ENCODE results near the gene SRXN1.
"Not testable (repeated sequence)": the region's sequence is repeated elsewhere in the genome, so short reads cannot be mapped to it uniquely, and the experiment has no call there.

Gene SRXN1

DNA sequence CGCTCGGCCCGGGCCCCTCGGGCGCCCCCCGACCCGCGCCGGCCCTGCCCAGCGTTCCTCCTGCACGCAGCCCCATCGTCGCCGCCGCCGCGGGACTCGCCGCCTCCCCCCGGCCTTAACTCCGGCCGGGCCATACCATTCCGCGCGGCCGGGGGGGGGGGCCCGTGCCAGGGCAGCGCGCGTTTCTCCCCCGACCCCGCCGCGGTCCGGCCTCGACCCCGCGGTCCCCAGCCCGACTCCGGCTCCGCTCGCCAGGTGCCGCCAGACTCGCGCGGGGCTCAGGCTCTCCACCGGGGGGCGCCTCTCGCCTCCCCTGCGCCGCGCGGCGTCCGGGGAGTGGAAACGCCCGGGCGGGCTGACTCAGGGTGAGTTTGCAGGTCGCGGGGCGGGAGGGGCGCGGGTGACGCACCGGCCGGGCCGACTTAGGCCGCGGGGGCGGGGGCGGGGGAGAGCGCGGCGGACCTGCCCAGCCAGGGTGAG lies at the start of gene SRXN1:
SRXN1 (minus strand) TSS at position 91 of the 480 bp plus-strand sequence; CDS start at position 76, 15 bp downstream.
- DNase-seq: peak; percentile 62

DNA sequence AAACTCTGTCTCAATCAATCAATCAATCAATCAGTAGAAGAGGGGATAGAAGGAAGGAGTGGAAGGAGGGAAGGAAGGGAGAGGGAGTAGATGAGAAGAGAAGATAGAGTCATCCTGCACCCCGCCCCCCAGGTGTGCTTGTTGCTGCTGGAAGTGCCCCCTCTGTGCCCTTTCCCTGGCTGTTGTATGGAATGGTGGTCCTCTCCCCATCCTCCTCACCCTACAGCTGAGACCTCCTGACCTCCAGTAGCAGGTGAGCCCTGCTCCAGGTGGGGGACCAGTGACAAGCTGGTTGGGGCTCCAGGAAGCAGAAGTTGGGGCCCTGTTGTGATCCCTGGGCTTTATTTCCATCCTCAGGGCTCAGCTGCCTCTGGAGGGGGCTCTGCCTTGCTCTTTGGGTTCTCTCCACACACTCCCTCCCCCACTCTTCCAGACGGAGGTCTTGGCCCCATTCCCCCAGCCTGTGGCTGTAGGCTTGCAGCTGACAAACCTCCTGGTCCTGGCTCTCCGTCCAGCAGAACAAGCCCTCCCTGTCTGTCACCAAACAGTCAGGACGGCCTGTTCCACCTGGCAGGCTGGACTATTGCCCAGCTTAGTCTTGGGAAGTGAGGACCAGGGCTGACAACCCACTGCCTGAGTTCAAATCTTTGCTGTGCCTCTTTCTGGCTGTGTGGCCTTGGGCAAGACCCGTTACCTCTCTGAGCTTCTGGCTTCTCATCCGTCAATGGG lies 48.6 kb upstream of the SRXN1 start:
- no peak for DNase-seq

DNA sequence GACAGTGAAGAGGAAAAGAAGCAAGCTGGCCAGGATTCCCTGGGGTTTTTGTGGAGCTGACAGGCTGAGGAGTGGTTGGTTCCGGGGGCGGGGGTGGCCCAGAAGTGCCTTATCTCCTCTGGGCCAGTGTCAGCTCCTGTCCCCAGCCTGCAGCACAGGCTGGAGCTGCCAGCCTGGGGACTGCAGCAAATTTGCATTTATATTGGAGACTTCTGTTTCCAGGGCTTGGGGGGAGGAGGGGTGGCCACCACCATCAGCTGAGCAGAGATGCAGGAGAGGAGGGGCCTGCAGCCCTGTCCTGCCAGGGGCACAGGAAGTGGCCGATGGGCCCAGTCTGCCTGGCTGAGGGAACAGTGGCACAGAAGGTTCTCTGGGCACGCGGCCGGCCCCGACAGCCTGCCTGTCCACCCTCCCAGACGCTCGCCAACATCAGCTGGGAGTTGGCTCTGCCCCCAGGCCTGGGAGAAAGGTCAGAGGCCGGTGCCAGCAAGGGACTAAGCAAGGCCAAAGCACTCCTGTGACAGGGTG lies 46.9 kb upstream of the SRXN1 start:
- no peak for DNase-seq

DNA sequence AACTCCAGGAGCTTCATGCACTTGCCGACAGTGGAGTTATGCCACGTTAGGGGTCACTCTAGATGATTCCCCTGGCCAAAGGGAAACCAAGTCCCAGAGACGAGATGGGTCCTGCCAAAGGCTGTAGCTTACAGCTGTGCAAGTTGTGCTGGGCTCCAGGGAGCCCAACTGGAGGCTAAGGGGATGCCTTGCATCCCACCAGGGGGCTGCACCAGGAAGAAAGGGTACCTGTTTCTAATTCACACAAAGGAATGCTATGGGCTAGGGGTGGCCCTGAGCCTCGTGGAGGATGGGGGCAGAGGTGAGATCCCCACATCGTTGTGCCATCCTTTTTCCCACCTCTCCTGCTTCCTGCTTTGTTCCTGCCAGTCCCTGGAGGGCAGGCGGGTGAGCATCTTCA lies 46.3 kb upstream of the SRXN1 start:
- DNase-seq: no peak

DNA sequence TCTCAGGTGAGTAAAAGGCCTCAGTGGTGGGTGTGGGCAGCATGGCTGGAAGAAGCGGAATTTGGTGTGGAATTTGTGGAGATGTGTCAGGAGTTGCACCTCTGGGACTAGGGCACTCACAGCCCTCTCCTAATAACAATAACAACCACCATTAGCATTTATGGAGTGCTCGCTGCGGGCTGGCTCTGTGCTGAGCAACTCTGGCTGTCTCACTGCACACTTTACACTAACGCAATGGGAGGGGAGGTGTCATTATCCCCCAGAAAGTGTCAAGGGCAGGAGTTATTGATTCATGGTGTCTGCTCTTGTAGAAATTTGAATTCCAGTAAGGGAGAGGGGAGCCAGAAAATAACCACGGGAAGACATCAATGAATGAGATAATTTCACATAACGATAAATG lies 45.3 kb upstream of the SRXN1 start:
- no peak for DNase-seq

DNA sequence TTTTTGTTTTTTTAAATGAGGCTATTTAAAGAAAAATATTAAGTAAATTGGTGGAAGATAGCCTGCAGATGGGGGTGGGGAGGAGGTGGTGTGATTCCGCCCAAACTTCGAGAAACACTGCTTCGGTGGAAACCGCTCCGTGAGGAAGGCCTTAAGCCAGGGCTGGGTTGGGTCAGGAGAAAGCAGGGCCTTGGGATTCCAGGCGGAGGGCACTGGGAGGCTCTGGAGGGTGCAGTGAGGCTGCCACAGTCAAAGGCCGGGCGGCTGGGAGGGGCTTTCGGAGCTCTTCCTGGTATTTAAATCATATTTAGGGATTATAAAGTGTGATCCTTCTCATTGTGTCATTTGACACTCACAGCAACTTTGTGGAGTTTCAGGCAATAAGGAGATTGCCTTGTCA lies 44.8 kb upstream of the SRXN1 start:
- no peak for DNase-seq

DNA sequence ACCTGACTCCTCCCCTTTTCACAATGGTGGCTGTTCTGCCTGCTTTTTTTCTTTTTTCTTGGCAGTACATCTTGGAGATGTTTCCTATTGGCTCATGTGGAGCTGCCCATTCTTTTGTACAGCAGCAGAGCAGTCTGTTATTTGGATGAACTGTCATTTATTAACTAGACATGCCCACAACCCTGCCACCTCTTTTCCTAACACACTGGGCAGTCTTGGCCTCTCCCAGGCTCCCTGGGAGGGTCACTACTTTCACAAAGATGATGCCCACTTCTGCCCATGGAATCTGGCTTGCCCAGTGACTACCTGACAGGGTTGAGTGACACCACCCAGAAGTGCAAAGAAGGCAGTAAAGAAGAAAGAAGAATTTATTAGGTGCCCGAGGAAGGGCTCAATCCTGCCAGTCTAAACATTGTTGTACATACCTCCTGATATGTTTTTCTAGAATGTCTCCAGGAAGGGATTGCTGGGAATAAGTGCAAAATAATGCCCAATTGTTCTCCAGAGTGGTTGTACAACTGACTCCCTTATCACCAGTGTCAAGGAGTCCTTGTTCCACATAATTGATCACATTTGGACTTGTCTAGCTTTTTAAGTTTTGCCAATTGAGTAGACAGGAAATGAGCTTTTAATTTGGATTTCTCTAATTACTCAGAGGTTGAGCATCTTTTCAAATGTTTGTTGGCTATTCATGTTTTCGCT lies 42.3 kb upstream of the SRXN1 start:
- DNase-seq: no peak

DNA sequence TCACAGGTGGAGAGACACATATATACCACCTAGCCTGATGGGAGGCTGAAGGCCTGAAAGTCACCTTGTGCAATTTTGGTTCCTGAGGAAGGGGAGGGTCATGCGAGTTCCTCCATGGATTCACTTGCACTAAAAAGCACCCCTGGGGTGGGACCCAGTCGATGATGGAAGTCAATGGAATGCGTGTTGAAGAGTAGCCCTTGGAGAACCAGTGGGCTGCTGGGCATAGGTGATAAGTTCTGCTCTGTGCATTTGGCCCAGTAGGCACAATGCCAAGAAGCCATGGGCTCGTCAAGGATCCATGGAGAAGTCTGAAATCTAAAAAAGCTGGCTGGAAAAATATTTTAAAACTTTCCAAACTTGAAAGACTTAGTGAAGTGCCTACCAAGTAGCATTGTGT lies 41.5 kb upstream of the SRXN1 start:
- no peak for DNase-seq

DNA sequence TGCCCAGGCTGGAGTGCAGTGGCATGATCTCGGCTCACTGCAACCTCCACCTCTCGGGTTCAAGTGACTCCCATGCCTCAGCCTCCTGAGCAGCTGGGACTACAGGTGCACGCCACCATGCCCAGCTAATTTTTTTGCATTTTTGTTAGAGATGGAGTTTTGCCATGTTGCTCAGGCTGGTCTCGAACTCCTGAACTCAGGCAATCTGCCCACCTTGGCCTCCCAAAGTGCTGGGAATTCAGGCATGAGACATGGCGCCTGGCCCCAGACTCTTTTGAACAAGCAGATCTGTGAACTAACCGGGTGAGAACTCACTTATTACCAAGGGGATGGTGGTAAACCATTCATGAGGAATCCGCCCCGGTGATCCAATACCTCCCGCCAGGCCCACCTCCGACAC lies 40.8 kb upstream of the SRXN1 start:
- not testable (repeated sequence) for DNase-seq

DNA sequence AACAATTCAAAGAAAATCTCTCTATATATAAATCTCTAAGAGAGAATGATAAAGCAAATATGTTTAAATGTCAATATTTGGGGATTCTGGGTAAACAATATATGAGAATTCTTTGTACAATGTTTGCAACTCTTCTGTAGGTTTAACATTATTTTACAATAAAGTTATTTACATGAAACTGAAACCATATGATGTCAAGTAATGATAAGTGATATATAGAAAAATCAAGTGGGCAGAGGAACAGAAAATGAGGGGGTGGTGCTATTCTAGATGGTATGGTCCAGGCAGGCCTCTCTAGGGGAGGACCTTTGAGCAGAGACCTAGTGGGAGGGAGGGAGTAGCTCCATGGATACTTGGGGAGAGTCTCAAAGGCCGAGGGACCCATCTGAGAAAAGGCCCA lies 39.0 kb upstream of the SRXN1 start:
- DNase-seq: no peak

DNA sequence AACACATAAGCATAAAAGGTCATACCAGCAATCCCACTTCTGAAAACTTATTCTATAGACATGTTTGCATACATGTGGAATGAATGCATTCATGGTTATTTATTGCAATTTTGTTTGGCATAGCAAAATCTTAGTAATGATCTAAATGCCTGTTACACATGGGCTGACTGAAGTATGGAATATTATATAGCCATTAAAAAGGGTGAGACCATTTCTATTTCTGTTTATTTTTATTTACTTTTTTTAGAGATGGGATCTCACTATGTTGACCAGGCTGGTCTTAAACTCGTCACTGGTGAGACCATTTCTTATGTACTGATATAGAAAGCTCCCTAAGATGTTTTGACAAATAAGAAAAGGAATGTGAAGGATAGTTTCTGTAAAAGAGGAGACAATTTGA lies 36.9 kb upstream of the SRXN1 start:
- no peak for DNase-seq

DNA sequence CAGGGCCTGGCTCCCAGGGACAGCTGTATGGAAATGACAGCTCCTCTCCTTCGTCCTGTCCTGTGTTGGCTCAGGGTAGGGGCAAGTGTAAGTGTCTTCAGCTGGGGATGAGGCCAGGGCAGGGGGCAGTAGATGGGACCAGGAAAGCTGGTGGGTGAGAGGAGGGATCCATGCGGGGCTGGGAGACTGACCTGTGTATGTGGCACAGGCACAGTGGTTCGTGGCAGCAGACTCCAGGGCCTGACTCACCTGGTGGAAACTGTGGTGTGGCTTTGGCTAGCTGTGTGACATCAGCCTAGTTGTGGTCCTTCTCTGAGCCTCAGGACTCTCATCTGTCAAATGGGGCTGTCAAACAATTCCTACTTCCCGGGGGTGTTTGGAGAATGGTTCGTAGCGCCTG lies 36.3 kb upstream of the SRXN1 start:
- no peak for DNase-seq

DNA sequence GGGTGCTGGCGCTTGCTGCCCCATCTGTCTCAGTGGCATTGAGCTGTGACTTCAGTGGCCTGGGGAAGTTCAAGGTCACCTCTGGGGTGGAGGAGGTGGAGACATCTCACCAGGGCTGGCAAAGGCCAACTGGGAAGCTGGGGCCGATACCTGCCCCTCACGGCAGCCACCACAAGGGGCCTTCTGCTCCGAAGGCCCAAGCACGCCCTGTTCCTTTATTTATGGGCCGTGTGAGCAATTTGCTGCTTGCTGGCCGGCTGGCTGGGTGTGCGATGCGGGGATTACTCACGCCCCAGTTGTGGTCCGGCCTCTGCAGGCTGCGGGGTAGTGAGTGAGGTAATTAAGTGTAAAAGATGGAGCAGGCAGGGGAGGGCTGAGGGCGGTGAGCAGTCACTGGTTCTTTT lies 35.8 kb upstream of the SRXN1 start:
- DNase-seq: no peak

DNA sequence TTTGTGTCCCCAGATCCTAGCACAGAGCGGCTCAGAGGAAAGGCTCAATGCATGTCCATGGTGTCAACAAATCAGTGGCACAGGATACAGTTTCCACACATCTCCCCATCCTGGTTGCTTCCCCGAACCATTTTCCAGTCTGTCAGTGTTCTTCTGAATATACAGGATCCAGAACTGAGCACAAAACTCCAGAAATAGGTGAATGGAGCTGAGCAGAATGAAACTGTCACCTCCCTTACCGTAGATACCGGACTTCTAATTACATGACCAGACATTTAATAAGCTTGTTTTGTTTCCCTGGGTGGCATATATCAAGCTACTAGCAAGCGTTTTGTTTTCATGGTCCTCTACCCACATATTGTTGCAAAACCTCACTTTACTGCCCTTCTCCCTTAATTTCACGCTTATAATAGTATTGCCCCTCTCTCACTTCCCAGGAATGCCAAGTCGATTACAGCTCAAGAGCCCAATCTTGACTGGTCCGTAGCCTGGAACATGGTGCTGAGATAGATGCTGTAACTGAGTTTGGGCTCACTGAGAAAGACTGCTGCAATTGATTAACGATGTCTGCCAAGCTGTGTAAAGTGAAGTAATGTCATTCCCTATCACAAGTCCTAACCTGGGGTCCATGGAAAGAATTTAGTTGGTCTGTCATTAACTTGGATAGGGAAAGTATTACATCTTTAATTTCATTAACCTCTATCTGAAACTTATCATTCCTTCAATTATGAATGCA lies 34.6 kb upstream of the SRXN1 start:
- no peak for DNase-seq

DNA sequence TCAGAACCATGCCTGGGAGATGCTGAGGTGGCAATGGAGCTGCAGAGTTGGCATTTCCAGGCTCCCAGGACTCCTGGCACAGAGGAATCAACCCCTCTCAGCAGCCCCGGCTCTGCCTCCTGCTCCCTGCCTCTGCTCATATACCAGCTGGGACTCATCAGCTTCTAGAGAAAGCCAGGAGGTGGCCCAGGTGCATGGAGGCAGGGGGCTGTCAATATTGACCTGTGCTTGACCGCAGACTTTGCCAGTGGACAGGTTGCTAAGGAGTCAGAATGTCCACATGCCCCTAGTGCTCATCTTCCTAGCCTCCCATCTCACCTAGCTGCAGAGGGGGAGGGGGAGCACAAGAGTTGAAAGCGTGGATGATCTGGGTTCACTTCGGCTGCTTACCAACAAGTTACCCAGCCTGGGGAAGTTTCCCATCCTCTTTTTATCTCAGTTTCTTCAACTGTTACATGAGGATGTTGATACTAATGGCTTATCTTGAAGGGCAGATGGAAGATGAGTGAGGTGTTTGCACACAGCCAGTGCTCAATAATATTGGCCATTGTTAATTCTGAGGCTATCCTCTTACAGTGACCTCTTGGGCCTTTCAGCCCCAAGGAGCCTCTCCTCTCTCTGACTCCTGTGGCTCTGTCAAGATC lies 31.8 kb upstream of the SRXN1 start:
- no peak for DNase-seq

DNA sequence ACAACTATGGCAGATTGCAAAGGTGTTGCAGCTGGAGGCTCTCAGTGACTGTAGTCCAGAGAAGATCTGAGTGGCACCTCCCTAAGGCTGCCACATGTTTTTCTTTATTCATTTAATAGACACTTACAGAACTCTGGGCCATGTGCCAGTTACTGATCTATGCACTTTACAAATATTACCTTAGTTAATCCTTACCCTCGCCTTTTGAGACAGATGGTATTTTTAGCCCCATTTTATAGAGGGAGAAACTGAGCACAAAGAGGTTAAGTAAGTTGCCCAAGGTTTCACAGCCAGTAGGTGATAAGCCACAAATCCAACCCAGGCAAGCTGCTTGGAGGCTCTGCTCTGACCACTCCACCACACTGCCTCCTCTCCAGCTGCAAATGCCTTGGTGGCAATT lies 29.1 kb upstream of the SRXN1 start:
- no peak for DNase-seq

DNA sequence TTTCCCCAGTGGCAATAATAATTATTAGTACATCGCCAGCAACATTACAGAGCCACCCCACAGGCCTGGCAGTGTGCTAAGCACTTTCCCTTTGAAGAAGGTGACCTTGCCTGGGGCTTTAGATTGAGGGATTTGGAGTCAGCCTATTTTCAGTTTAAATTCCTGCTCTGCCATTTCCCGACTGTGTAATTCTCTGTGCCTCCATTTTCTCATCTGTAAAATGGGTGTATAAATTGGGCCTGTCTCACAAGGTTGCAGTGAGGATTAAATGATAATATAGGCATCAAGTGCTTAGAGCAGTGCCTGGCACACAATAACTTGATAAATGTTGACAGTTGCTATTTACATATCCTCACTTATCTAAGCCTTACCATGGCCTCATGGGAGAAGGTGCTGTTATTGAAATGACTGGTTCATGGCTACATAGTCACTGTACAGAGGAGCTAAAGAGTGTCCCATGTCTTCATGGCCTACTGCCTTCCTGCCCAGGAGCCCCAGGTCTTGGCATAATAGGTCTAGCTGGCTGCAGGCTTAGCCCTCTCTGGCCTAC lies 27.7 kb upstream of the SRXN1 start:
- DNase-seq: no peak

DNA sequence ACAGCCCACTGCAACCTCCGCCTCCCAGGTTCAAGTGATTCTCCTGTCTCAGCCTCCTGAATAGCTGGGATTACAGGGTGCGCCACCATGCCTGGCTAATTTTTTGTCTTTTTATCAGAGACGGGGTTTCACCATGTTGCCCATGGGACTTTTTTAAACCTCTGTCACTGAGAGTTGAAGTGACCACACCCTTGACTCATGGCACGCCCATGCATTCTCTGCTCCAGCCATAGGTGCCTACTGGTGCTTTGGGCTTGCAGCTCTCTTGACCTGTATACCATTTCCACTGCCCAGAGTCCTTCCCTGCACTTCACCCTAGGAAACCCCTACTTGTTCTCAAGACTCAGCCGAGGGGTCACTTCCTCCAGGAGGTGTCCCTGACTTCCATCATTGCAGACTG lies 25.0 kb upstream of the SRXN1 start:
- no peak for DNase-seq

DNA sequence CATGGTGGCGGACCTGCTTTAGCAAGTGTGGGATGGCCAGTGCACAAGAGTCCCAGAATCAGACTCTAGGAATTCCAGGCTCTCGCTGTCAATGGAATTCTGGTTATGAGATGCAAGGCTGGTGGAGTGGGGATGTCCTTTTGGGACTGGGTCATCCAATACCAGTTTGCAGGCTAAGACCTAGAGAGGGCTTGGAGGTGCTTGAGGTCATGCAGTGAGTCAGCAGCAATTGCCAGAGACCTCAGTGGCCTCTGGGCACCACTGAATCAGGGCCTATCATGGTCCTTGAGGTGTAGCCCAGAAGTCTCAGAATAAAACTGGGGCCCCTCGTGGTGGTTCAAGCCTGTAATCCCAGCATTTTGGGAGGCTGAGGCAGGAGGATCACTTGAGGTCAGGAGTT lies 24.0 kb upstream of the SRXN1 start:
- DNase-seq: no peak

DNA sequence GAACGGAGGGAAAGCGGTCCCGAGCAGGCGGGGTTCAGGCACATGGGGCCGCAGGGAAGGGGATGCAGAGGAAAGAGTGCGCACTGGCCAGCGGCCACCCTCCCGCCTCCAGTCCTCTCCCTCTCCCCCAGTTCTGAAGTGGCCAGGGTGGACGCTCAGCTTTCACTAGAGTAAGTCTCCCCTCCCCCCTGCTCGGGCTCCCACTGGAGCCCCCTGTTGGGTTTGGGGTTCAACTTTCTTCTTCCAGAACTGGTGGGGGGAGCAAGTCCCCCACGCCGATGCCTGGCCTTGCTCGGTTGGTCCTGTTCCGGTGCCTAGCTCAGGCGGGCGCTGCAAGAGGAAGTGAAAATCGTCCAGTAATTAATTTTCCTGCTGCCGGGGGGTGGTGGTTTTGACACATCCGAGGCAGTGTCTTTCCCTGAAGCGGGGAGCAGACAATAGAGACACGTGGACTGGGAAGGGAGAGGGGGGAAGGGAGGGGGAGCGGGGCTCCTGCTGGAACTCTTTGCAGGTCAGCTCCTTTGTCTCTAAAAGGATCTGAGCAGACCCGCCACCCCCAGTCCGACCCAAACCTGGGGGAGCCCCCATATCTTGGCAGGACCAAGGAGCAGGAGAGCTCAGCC lies 23.4 kb upstream of the SRXN1 start:
- DNase-seq: no peak

DNA sequence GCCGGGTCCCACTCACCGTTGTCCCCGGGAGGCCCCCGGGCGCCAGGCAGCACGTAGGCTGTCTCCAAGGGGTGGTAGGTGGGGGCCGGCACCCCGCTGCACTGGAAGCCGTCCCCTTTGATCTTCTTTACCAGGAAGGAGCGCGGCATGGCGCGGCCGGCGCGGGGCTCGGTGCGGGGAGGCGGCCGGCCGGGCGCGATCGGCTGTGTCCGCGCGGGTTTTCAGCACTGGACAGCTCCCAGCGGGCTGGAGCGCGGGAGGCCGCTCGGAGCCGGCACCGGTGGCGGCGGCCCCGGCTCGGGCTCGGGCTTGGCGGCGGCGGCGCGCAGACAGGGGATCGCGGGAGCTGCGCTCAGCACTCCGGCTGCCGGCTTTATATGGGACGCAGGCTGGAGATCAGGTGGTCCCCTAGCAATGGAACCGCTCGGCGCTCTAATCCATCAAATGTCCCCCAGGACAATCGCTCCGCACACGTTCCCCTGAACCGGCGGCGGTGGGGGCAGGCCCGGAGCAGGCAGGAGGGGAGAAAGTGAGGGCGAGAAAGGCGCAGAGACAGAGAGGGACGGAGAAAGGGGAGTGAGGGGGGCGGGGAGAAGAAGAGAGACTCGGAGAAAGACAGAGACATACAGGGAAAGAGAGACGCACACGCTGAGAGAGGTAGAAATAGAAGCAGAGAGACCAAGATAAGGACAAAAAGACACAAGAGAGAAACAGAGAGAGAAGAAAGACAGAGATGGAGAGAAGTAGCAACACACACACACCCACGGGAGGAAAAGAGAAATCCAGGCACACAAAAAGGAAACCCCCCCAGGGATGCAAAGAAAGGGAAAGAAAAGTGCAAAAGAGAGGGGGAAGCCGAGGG lies 22.7 kb upstream of the SRXN1 start, which contains the start of gene SCRT2:
SCRT2 (minus strand) TSS at position 350 of the 862 bp plus-strand sequence; CDS start at position 149, 201 bp downstream.
- no peak for DNase-seq

Data from KG1 (cell line).